CD4-positive, alpha-beta memory T cell (primary cell): Measurements from ENCODE around the gene EFL1. TPM values are rescaled to one million over a fixed set of nuclear protein-coding genes. Genes with fewer than 3 reads are reported as not detected.
"Not testable (repeated sequence)": the region's sequence is repeated elsewhere in the genome, so short reads cannot be mapped to it uniquely, and the experiment has no call there.

Experiments
- CTCF ChIA-PET: fragments of 350-600 bp; sonication (Branson Sonifier 250); formaldehyde crosslinking; loops from one replicate; lab custom pipeline; 2021; ENCODE audit warnings: inconsistent platforms; ENCODE audit not compliant: partially characterized antibody; lab: Charles Lee
- POLR2A ChIA-PET: fragments of 350-600 bp; sonication (Branson Sonifier 250); formaldehyde crosslinking; loops from one replicate; lab custom pipeline; 2021; ENCODE audit not compliant: partially characterized antibody; lab: Charles Lee
- DNase-seq, 5 donors: peaks; one replicate each; pipeline versions ENCODE4 v3.0.0 to v3.0.0-alpha.2; 2020 to 2022; ENCODE audit warnings: mixed read lengths in 1 of 5
- H3K27ac ChIP-seq: one replicate; pipeline ENCODE4 v1.7.0; 2013; ENCODE audit warnings: low read depth, low read length
- H3K27me3 ChIP-seq: 2 replicates; pipeline ENCODE4 v1.7.0; 2013; ENCODE audit warnings: mild to moderate bottlenecking, low read length, moderate library complexity; ENCODE audit not compliant: insufficient read depth
- H3K36me3 ChIP-seq: 2 replicates; pipeline ENCODE4 v1.7.0; 2013; ENCODE audit warnings: mild to moderate bottlenecking, low read length, moderate library complexity; ENCODE audit not compliant: insufficient read depth
- H3K4me1 ChIP-seq: 2 replicates; pipeline ENCODE4 v1.7.0; 2013; ENCODE audit warnings: mild to moderate bottlenecking, low read length, moderate library complexity; ENCODE audit not compliant: insufficient read depth
- H3K4me3 ChIP-seq, 2 donors: one replicate each; pipeline ENCODE4 v1.7.0; 2013; ENCODE audit warnings: low read length in 2 of 2, mild to moderate bottlenecking in 1 of 2
- H3K9me3 ChIP-seq, 2 donors: one replicate each; pipeline ENCODE4 v1.7.0; 2013; ENCODE audit warnings: low read length in 2 of 2, control low read depth in 1 of 2; ENCODE audit not compliant: control insufficient read depth in 1 of 2
- H3K27ac Mint-ChIP-seq, 7 donors: one replicate each; pipeline ENCODE4 v1.8.0; 2020 to 2021; ENCODE audit warnings: mixed read lengths in 7 of 7, mild to moderate bottlenecking in 6 of 7, inconsistent platforms in 3 of 7, moderate library complexity in 3 of 7
- H3K27me3 Mint-ChIP-seq, 2 donors: one replicate each; pipeline ENCODE4 v1.8.0; 2020 to 2021; ENCODE audit warnings: mixed read lengths in 2 of 2
- H3K36me3 Mint-ChIP-seq, 2 donors: one replicate each; pipeline ENCODE4 v1.8.0; 2020 to 2021; ENCODE audit warnings: mixed read lengths in 2 of 2, inconsistent platforms in 1 of 2, mild to moderate bottlenecking in 1 of 2
- H3K4me1 Mint-ChIP-seq, 4 donors: one replicate each; pipeline ENCODE4 v1.8.0; 2020 to 2021; ENCODE audit warnings: mixed read lengths in 4 of 4, mild to moderate bottlenecking in 1 of 4
- H3K4me3 Mint-ChIP-seq, 8 donors: one replicate each; pipeline ENCODE4 v1.8.0; 2020 to 2021; ENCODE audit warnings: mixed read lengths in 8 of 8, mild to moderate bottlenecking in 7 of 8, moderate library complexity in 6 of 8, inconsistent platforms in 3 of 8
- H3K9me3 Mint-ChIP-seq, 8 donors: one replicate each; pipeline ENCODE4 v1.8.0; 2020 to 2021; ENCODE audit warnings: mixed read lengths in 8 of 8, mild to moderate bottlenecking in 5 of 8, inconsistent platforms in 3 of 8, moderate library complexity in 1 of 8
- intact Hi-C: fragments of 100-400 bp; cut with micrococcal nuclease; formaldehyde crosslinking; loops from one replicate; pipeline ENCODE4 v1.15.1; 2023
- polyA plus RNA-seq, 2 donors: library from polyadenylated mRNA; unstranded; fragments of 300-500 nt; fragmentation: Illumina TruSeq; gene quantifications; one replicate each; pipeline ENCODE4 v1.2.3, GENCODE V29; 2021
- total RNA-seq, 2 experiments: library from RNA; stranded (reverse); gene quantifications; one replicate each; pipeline ENCODE4 v1.2.3, GENCODE V29; 2021

Gene EFL1
- total and polyA plus RNA-seq, 4 experiments from 2014 or later, result 9.3 to 23.8 (median 21.5) TPM

GRCh38 chr15:82210066-82210597 is 52.4 kb downstream of the EFL1 start:
- H3K4me3 Mint-ChIP-seq, H3K27ac ChIP-seq, H3K9me3 ChIP-seq, intact Hi-C loops, H3K4me1 Mint-ChIP-seq, H3K36me3 ChIP-seq, H3K4me1 ChIP-seq, H3K27me3 Mint-ChIP-seq, H3K27me3 ChIP-seq, H3K27ac Mint-ChIP-seq, H3K4me3 ChIP-seq, H3K9me3 Mint-ChIP-seq, DNase-seq, POLR2A ChIA-PET: not testable (repeated sequence)
- peaks cover 48 to 51% of the 10 kb centered on the region in 2 donors for H3K36me3 Mint-ChIP-seq
- CTCF ChIA-PET, result interaction anchor here (0.8 kb wide), 1 partner anchor 9 kb away, joined by 3 read pairs; no protein-coding TSS in a partner anchor

- H3K4me3 ChIP-seq, H3K36me3 ChIP-seq, H3K27ac ChIP-seq, H3K4me3 Mint-ChIP-seq, DNase-seq, H3K4me1 Mint-ChIP-seq, H3K27me3 Mint-ChIP-seq, CTCF ChIA-PET, H3K27ac Mint-ChIP-seq, H3K27me3 ChIP-seq, H3K9me3 ChIP-seq, POLR2A ChIA-PET, intact Hi-C loops, H3K9me3 Mint-ChIP-seq, H3K4me1 ChIP-seq: not testable (repeated sequence)
- peaks cover 11 to 22% of the 10 kb centered on the region in 2 donors for H3K36me3 Mint-ChIP-seq
Observed at GRCh38 chr15:82204575-82204974, 58.0 kb downstream of the EFL1 start.

- H3K27ac ChIP-seq, result no peak overlapping the region
- H3K27me3 ChIP-seq, result no peaks in the 10 kb centered on the region
- intact Hi-C loops, result loop anchor here (2.0 kb wide), 1 partner anchor 89 kb away; no protein-coding TSS in a partner anchor
- H3K4me1 ChIP-seq, result no peaks in the 10 kb centered on the region
- no peaks in the 10 kb centered on the region for H3K9me3 ChIP-seq
- POLR2A ChIA-PET, result no interaction called here
- no peaks in the 10 kb centered on the region for H3K36me3 ChIP-seq
- CTCF ChIA-PET, result interaction anchor here (0.7 to 1.2 kb wide), 3 partner anchors 33 to 805 kb away, joined by 3 to 8 read pairs (median 3); no protein-coding TSS in a partner anchor
- no peak overlapping the region for H3K4me3 ChIP-seq
- no peaks in the 10 kb centered on the region for H3K27me3 Mint-ChIP-seq
- no peak overlapping the region for H3K4me3 Mint-ChIP-seq
- peaks cover 0 to 4% (median 3%) of the 10 kb centered on the region in 4 donors for H3K4me1 Mint-ChIP-seq
- H3K9me3 Mint-ChIP-seq, result no peaks in the 10 kb centered on the region
- DNase-seq, result peak in 4 of 5 donors; percentile 35 to 45 (median 41)
- H3K27ac Mint-ChIP-seq, result peak overlapping the region in 1 of 7 donors; percentile 37
- H3K36me3 Mint-ChIP-seq, result peaks cover 10 to 11% of the 10 kb centered on the region in 2 donors
Observed at GRCh38 chr15:82197733-82198594, 64.6 kb downstream of the EFL1 start.

GRCh38 chr15:82196353-82196752 is 66.2 kb downstream of the EFL1 start:
- Mint-ChIP-seq H3K36me3 (peaks cover 10% of the 10 kb centered on the region in 2 donors), H3K4me1 (peaks cover 0 to 4% (median 3%) of the 10 kb centered on the region in 4 donors), H3K9me3 (no peaks in the 10 kb centered on the region), H3K27ac (no peak overlapping the region), H3K4me3 (no peak overlapping the region), H3K27me3 (no peaks in the 10 kb centered on the region)
- Histone ChIP-seq H3K9me3 (no peaks in the 10 kb centered on the region), H3K36me3 (no peaks in the 10 kb centered on the region), H3K27me3 (no peaks in the 10 kb centered on the region), H3K4me1 (no peaks in the 10 kb centered on the region), H3K4me3 (no peak overlapping the region), H3K27ac (no peak overlapping the region)
- POLR2A ChIA-PET, result no interaction called here
- DNase-seq, result no peak
- intact Hi-C loops, result no loop called here
- CTCF ChIA-PET, result interaction anchor here (0.6 to 2.0 kb wide), 3 partner anchors 88 to 786 kb away, joined by 3 to 7 read pairs (median 5); no protein-coding TSS in a partner anchor

GRCh38 chr15:82195818-82196217 is 66.7 kb downstream of the EFL1 start:
- H3K4me1 Mint-ChIP-seq, H3K4me3 Mint-ChIP-seq, POLR2A ChIA-PET, H3K27me3 ChIP-seq, H3K4me3 ChIP-seq, intact Hi-C loops, H3K4me1 ChIP-seq, H3K9me3 ChIP-seq, H3K27me3 Mint-ChIP-seq, H3K27ac ChIP-seq, DNase-seq, H3K9me3 Mint-ChIP-seq, H3K36me3 ChIP-seq: not testable (repeated sequence)
- Mint-ChIP-seq H3K27ac (peak overlapping the region in 1 of 7 donors; percentile 18), H3K36me3 (peaks cover 10% of the 10 kb centered on the region in 2 donors)
- CTCF ChIA-PET, result interaction anchor here (1.4 to 2.0 kb wide), 2 partner anchors 87 to 714 kb away, joined by 5 to 7 read pairs; no protein-coding TSS in a partner anchor

- H3K9me3 ChIP-seq, H3K4me1 Mint-ChIP-seq, H3K4me1 ChIP-seq, H3K27ac ChIP-seq, H3K27ac Mint-ChIP-seq, H3K27me3 Mint-ChIP-seq, H3K36me3 ChIP-seq, H3K27me3 ChIP-seq, POLR2A ChIA-PET, H3K4me3 Mint-ChIP-seq, intact Hi-C loops, H3K4me3 ChIP-seq, DNase-seq, H3K9me3 Mint-ChIP-seq, CTCF ChIA-PET: not testable (repeated sequence)
- H3K36me3 Mint-ChIP-seq, result peaks cover 10 to 14% of the 10 kb centered on the region in 2 donors
Observed at GRCh38 chr15:82194488-82194887, 68.0 kb downstream of the EFL1 start.

GRCh38 chr15:82193435-82193834 is 69.1 kb downstream of the EFL1 start:
- intact Hi-C loops, DNase-seq, H3K27me3 Mint-ChIP-seq, H3K27me3 ChIP-seq, CTCF ChIA-PET, H3K27ac ChIP-seq, H3K36me3 ChIP-seq, H3K9me3 ChIP-seq, H3K27ac Mint-ChIP-seq, H3K4me3 Mint-ChIP-seq, H3K4me1 ChIP-seq, POLR2A ChIA-PET, H3K4me1 Mint-ChIP-seq, H3K4me3 ChIP-seq, H3K9me3 Mint-ChIP-seq: not testable (repeated sequence)
- peaks cover 10 to 18% of the 10 kb centered on the region in 2 donors for H3K36me3 Mint-ChIP-seq
